GM10266 (cell line): Measurements from ENCODE around the gene NRL.

Experiments
- DNase-seq: peaks from one replicate; pipeline ENCODE4 v3.0.0; 2012; ENCODE audit errors: extremely low spot score
- TF ChIP-seq, protein P1 (sequence below): IDR thresholded peaks from 2 replicates; pipeline ENCODE4 v1.5.1; 2012; ENCODE audit warnings: mild to moderate bottlenecking, low read depth; ENCODE audit not compliant: control insufficient read depth, insufficient read depth; ENCODE audit errors: missing control alignments

Gene NRL

GRCh38 chr14:24147761-24148428 lies 33.1 kb upstream of the NRL start:
- TF ChIP-seq, protein P1, sequence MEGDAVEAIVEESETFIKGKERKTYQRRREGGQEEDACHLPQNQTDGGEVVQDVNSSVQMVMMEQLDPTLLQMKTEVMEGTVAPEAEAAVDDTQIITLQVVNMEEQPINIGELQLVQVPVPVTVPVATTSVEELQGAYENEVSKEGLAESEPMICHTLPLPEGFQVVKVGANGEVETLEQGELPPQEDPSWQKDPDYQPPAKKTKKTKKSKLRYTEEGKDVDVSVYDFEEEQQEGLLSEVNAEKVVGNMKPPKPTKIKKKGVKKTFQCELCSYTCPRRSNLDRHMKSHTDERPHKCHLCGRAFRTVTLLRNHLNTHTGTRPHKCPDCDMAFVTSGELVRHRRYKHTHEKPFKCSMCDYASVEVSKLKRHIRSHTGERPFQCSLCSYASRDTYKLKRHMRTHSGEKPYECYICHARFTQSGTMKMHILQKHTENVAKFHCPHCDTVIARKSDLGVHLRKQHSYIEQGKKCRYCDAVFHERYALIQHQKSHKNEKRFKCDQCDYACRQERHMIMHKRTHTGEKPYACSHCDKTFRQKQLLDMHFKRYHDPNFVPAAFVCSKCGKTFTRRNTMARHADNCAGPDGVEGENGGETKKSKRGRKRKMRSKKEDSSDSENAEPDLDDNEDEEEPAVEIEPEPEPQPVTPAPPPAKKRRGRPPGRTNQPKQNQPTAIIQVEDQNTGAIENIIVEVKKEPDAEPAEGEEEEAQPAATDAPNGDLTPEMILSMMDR, result no peak
- no peak for DNase-seq

- TF ChIP-seq, protein P1, result no peak
Observed at GRCh38 chr14:24146978-24147760, 32.4 kb upstream of the NRL start, which contains the start of gene RNF31. RNF31 (plus strand) TSS chr14:24147498; CDS start chr14:24147699, 201 bp downstream.

DNA sequence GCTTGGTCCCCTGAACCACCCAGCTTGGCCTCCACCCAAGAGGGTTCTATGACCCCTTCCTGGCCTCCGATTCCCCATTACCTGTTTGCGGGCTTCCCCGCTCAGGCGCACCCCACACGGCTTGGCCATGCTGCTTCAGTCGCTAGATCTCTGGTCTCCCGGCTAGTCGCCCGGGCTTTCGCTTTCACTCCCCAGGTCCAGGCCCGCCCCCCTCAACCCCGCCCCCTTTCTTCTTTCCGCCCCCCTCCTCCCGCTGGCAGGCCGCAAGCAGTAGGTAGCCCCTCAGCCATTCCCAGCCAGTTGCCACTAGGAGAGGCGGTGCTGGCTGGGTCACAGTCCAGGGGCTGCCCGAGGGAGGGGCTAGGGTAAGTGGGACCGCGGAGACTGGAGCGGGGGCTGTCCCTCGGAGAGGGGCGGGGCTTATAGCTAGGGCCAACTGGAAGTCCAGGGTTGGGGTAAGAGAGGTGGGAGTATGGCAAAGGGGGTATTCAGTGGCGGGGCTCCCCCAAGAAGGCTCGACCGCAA lies 31.8 kb upstream of the NRL start, which contains the start of gene PSME2:
Gene PSME2 (minus strand): TSS at position 158 of the 525 bp plus-strand sequence. CDS start 29 bp downstream, at position 129.
- TF ChIP-seq, protein P1, result peak; percentile 2
- DNase-seq, result peak; percentile 98

More at GRCh38 chr14:24146978-24147760, 32.4 kb upstream of the NRL start, which contains the start of gene RNF31:
- DNase-seq, result peak; percentile 99

- no peak for DNase-seq
- TF ChIP-seq, protein P1, result no peak
Observed at GRCh38 chr14:24145690-24146452, 31.1 kb upstream of the NRL start.

DNA sequence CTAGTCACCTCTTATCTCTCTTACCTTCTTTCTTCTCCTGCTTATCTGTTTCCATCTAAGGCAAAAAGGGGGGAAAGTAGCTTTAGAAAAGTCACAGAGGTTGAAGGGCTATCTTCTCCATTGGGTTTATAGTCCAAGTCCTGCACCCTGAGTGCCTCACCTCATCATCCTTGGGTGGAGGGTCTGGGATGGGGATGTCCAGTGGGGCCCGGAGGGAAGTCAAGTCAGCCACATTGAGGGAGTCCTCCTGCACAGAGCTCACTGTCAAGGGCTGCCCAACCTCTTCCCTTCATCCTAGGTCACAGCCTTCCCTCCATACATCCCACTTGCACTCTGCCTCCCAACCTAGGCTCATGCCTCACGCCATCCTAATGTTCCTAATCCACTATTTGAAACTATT lies 30.5 kb upstream of the NRL start:
- no peak for DNase-seq
- TF ChIP-seq, protein P1, result no peak

- TF ChIP-seq, protein P1, result no peak
- no peak for DNase-seq
Observed at GRCh38 chr14:24144451-24144850, 29.7 kb upstream of the NRL start.
